ENCODE results near the gene ZNF883. TPM values are rescaled to one million over a fixed set of nuclear protein-coding genes. Genes with fewer than 3 reads are reported as not detected.

The ZNF883 gene
- total and polyA plus RNA-seq, 4 donors = 0.03 to 0.23 (median 0.10) TPM

DNA sequence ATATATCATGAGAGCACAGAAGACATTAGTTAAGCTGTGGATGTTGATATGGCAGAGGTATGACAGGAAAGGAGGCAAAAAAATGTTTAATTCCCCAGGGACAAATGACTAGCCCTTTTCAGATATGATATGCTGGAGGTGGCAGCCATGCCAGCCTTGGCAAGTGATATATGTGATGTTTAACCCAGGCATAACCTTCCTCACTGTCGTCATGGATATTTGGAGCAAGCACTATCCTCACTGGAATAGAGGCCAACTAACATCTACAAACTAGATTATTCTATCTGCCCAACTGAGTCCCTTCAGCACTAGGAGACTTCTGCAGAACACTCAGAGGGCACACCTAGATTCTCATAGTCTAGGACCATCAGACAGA, 94.0 kb downstream of the ZNF883 start:
- 70% methylated on average over 1 of the region's 1 CpG for WGBS
- H3K4me3 ChIP-seq (ENCODE audit: low read depth in 1 of 3, low read length in 3 of 3) = no peak overlapping the region
- DNase-seq (ENCODE audit: low spot score) = no peak
- no peak overlapping the region for H3K9ac ChIP-seq (ENCODE audit: low read depth in 1 of 2, low read length in 2 of 2)
- H3K36me3 ChIP-seq (ENCODE audit: control insufficient read depth in 4 of 4, insufficient read depth in 3 of 4, low read depth in 1 of 4, low read length in 3 of 4) = no peaks in the 10 kb centered on the region
- H3K27me3 ChIP-seq (ENCODE audit: control insufficient read depth in 4 of 4, insufficient read depth in 4 of 4, low read length in 3 of 4) = peaks cover 0 to 4% (median 0%) of the 10 kb centered on the region in 4 donors
- no peaks in the 10 kb centered on the region for H3K4me1 ChIP-seq (ENCODE audit: control insufficient read depth in 4 of 4, insufficient read depth in 4 of 4, low read length in 3 of 4)
- no peak overlapping the region for H3K27ac ChIP-seq (ENCODE audit: low read depth in 1 of 2, low read length in 2 of 2)
- TF ChIP-seq TAF1 (conservative IDR thresholded peaks at IDR 0.05) (no peak), FOXA2 (IDR thresholded peaks at IDR 0.05) (no peak), HNF4A (conservative IDR thresholded peaks at IDR 0.05) (no peak), FOXA1 (IDR thresholded peaks at IDR 0.05) (no peak), JUND (IDR thresholded peaks at IDR 0.05) (no peak), GABPA (IDR thresholded peaks at IDR 0.05 in 1 of 2, conservative IDR thresholded peaks at IDR 0.05 in 1 of 2) (no peak), HNF4G (IDR thresholded peaks at IDR 0.05) (no peak), NR2F2 (IDR thresholded peaks at IDR 0.05) (no peak), EGR1 (IDR thresholded peaks at IDR 0.05; ENCODE audit: low read depth in 2 of 2) (no peak)
- TF ChIP-seq, protein P1, sequence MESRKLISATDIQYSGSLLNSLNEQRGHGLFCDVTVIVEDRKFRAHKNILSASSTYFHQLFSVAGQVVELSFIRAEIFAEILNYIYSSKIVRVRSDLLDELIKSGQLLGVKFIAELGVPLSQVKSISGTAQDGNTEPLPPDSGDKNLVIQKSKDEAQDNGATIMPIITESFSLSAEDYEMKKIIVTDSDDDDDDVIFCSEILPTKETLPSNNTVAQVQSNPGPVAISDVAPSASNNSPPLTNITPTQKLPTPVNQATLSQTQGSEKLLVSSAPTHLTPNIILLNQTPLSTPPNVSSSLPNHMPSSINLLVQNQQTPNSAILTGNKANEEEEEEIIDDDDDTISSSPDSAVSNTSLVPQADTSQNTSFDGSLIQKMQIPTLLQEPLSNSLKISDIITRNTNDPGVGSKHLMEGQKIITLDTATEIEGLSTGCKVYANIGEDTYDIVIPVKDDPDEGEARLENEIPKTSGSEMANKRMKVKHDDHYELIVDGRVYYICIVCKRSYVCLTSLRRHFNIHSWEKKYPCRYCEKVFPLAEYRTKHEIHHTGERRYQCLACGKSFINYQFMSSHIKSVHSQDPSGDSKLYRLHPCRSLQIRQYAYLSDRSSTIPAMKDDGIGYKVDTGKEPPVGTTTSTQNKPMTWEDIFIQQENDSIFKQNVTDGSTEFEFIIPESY (IDR thresholded peaks at IDR 0.05) = no peak
- TF ChIP-seq, protein P2, sequence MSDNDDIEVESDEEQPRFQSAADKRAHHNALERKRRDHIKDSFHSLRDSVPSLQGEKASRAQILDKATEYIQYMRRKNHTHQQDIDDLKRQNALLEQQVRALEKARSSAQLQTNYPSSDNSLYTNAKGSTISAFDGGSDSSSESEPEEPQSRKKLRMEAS (IDR thresholded peaks at IDR 0.05) = no peak
- TF ChIP-seq, protein P3, sequence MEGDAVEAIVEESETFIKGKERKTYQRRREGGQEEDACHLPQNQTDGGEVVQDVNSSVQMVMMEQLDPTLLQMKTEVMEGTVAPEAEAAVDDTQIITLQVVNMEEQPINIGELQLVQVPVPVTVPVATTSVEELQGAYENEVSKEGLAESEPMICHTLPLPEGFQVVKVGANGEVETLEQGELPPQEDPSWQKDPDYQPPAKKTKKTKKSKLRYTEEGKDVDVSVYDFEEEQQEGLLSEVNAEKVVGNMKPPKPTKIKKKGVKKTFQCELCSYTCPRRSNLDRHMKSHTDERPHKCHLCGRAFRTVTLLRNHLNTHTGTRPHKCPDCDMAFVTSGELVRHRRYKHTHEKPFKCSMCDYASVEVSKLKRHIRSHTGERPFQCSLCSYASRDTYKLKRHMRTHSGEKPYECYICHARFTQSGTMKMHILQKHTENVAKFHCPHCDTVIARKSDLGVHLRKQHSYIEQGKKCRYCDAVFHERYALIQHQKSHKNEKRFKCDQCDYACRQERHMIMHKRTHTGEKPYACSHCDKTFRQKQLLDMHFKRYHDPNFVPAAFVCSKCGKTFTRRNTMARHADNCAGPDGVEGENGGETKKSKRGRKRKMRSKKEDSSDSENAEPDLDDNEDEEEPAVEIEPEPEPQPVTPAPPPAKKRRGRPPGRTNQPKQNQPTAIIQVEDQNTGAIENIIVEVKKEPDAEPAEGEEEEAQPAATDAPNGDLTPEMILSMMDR (IDR thresholded peaks at IDR 0.05; ENCODE audit: low read depth, low read length, missing input control) = no peak
- TF ChIP-seq, protein P4, sequence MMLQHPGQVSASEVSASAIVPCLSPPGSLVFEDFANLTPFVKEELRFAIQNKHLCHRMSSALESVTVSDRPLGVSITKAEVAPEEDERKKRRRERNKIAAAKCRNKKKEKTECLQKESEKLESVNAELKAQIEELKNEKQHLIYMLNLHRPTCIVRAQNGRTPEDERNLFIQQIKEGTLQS (IDR thresholded peaks at IDR 0.05) = no peak
- no peaks in the 10 kb centered on the region for H3K9me3 ChIP-seq (ENCODE audit: control insufficient read depth in 4 of 4, low read length in 3 of 4)

DNA sequence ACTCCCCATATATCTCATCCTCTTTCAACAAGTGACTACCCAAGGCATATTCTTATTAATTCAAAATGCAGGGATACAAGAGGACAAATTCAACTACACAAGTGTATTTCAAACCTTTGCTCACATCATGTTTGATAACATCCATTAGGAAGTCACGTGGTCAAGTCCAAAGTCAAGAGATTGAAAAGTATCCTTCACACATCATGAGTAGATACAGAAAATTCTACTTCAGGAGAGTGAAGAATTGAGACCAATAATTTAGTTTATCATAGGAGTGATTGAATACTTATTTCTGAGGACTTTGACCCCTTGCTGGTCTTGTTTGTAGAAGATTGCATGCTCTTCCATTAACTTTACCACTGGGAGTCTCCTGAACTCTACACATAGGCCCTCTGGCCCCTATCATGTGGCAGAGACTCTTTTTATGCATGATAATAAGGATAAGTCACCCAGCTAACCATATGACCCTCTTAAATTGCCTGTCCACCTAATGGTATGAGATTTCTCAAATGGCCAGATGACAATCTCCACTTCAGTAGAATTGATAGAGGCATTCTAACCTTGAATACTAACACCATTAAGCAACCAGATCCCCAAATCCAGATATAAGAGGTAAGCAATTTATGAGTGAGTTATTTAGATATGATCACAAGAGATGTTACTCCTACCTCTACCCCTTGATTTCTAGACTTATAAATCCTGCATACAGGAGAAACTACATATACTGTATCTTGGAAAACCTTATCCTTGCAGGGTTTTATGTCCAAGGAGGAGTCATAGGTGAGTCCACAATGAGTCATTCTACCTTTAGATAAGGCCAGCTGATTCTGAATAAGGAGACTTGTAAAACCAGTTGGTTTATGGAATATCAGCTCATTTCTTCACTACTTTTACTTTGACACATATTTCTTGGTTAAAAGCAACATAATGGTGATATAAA, 94.7 kb downstream of the ZNF883 start:
- no peaks in the 10 kb centered on the region for H3K4me1 ChIP-seq (ENCODE audit: control insufficient read depth in 4 of 4, insufficient read depth in 4 of 4, low read length in 3 of 4)
- 42% methylated on average over 1 of the region's 1 CpG for WGBS
- no peaks in the 10 kb centered on the region for H3K36me3 ChIP-seq (ENCODE audit: control insufficient read depth in 4 of 4, insufficient read depth in 3 of 4, low read depth in 1 of 4, low read length in 3 of 4)
- DNase-seq (ENCODE audit: low spot score) = no peak
- H3K27ac ChIP-seq (ENCODE audit: low read depth in 1 of 2, low read length in 2 of 2) = no peak overlapping the region
- TF ChIP-seq, protein P3 (IDR thresholded peaks at IDR 0.05; ENCODE audit: low read depth, low read length, missing input control) = no peak
- TF ChIP-seq, protein P4 (IDR thresholded peaks at IDR 0.05) = no peak
- TF ChIP-seq RXRA (IDR thresholded peaks at IDR 0.05) (no peak), HNF4G (IDR thresholded peaks at IDR 0.05) (no peak), FOXA1 (IDR thresholded peaks at IDR 0.05) (no peak)
- TF ChIP-seq, protein P1 (IDR thresholded peaks at IDR 0.05) = no peak
- TF ChIP-seq, protein P2 (IDR thresholded peaks at IDR 0.05) = no peak
- H3K9me3 ChIP-seq (ENCODE audit: control insufficient read depth in 4 of 4, low read length in 3 of 4) = no peaks in the 10 kb centered on the region
- H3K9ac ChIP-seq (ENCODE audit: low read depth in 1 of 2, low read length in 2 of 2) = no peak overlapping the region
- H3K27me3 ChIP-seq (ENCODE audit: control insufficient read depth in 4 of 4, insufficient read depth in 4 of 4, low read length in 3 of 4) = peaks cover 0 to 4% (median 0%) of the 10 kb centered on the region in 4 donors
- no peak overlapping the region for H3K4me3 ChIP-seq (ENCODE audit: low read depth in 1 of 3, low read length in 3 of 3)
